ENCODE results near the gene OR10AD1.

DNA sequence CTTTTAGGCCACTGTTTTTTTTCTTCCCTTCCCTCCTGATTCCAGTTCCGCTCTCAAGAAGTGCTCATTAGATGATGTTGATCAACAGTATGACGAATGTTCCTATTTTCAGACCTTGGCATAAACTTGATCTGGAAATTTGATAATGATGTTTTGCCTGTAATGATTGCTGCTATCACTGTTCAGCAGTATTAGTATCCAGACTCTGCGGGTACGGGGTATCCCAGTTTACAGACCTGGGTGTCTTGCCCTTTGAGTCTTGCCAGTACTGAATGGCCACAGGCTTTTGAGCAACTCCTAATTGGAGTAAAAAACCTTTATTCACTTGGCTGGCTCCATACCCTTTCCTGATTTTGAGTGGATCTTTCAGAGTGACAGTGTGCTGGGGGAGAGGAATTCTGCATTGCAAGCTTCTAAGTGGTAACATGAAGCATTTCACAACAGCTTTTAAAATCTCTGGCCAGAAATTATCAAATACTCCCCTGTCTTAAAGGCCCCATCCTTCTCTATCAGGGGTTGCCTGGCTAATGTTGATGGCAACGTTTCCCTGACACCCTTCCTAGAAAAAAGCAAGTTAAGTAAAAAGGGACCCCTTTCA lies 39.8 kb downstream of the OR10AD1 start:
- TF ChIP-seq, protein P1, sequence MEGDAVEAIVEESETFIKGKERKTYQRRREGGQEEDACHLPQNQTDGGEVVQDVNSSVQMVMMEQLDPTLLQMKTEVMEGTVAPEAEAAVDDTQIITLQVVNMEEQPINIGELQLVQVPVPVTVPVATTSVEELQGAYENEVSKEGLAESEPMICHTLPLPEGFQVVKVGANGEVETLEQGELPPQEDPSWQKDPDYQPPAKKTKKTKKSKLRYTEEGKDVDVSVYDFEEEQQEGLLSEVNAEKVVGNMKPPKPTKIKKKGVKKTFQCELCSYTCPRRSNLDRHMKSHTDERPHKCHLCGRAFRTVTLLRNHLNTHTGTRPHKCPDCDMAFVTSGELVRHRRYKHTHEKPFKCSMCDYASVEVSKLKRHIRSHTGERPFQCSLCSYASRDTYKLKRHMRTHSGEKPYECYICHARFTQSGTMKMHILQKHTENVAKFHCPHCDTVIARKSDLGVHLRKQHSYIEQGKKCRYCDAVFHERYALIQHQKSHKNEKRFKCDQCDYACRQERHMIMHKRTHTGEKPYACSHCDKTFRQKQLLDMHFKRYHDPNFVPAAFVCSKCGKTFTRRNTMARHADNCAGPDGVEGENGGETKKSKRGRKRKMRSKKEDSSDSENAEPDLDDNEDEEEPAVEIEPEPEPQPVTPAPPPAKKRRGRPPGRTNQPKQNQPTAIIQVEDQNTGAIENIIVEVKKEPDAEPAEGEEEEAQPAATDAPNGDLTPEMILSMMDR (IDR thresholded peaks at IDR 0.05): no peak
- TF ChIP-seq POLR2A (IDR thresholded peaks at IDR 0.05): no peak

Measured in right lobe of liver (tissue), 4 donors.